ENCODE results near the gene P2RY12.

Gene P2RY12

DNA sequence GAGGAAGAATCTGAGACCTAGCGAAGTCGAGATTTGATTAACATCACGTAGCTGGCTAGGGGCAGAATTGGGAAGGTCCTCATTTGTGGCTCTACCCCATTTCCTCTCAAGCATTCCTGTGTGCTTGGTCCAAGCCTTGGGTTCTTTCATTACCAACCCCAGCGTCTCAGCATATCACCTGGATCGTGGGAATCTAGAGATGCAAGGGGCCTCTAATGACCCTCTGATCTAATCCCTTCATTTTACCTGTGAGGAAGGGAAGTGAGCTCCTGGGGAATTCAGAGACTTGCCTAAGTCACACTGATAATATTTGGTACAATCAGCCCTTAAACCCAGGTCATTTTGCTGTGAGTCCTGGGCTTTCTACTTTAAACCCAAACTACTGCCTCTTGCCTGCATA is 70.0 kb downstream of the P2RY12 start:
- no peaks in the 10 kb centered on the region for H3K4me1 ChIP-seq (ENCODE audit: control insufficient read depth in 1 of 2, insufficient read depth in 2 of 2, low read length in 2 of 2)
- no peaks in the 10 kb centered on the region for H3K27me3 ChIP-seq (ENCODE audit: control insufficient read depth in 1 of 2, insufficient read depth in 2 of 2, low read length in 2 of 2)
- H3K9me3 ChIP-seq (ENCODE audit: control insufficient read depth in 1 of 2, low read length in 2 of 2) = no peaks in the 10 kb centered on the region
- H3K9ac ChIP-seq (ENCODE audit: low read depth in 1 of 2, low read length in 2 of 2) = no peak overlapping the region
- no peak overlapping the region for H3K27ac ChIP-seq (ENCODE audit: low read depth, low read length)
- no peak overlapping the region for H3K4me3 ChIP-seq (ENCODE audit: low read depth in 1 of 2, low read length in 2 of 2)
- no peaks in the 10 kb centered on the region for H3K36me3 ChIP-seq (ENCODE audit: control insufficient read depth in 1 of 2, insufficient read depth in 2 of 2, low read length in 2 of 2)

DNA sequence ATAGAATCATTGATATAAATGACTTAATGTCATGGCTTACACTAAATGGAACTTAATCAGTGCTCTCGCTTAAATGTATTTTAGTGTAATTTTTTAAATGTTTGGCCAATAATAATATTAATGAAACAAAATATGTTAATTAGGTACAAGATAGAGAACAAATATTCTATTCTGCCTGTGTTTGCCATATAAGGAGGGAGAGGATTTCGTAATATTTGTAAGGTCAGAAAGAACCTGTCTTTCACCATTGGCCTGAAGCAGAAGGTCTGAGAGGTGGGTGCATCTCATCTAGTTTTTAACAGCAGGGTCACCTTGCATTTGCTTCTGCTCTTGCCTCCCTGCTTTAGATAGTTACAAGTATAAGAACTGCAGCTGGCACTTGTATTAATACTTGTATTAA is 70.4 kb downstream of the P2RY12 start:
- no peak overlapping the region for H3K27ac ChIP-seq (ENCODE audit: low read depth, low read length)
- no peaks in the 10 kb centered on the region for H3K27me3 ChIP-seq (ENCODE audit: control insufficient read depth in 1 of 2, insufficient read depth in 2 of 2, low read length in 2 of 2)
- no peaks in the 10 kb centered on the region for H3K4me1 ChIP-seq (ENCODE audit: control insufficient read depth in 1 of 2, insufficient read depth in 2 of 2, low read length in 2 of 2)
- no peaks in the 10 kb centered on the region for H3K36me3 ChIP-seq (ENCODE audit: control insufficient read depth in 1 of 2, insufficient read depth in 2 of 2, low read length in 2 of 2)
- H3K9me3 ChIP-seq (ENCODE audit: control insufficient read depth in 1 of 2, low read length in 2 of 2) = no peaks in the 10 kb centered on the region
- H3K4me3 ChIP-seq (ENCODE audit: low read depth in 1 of 2, low read length in 2 of 2) = no peak overlapping the region
- no peak overlapping the region for H3K9ac ChIP-seq (ENCODE audit: low read depth in 1 of 2, low read length in 2 of 2)

DNA sequence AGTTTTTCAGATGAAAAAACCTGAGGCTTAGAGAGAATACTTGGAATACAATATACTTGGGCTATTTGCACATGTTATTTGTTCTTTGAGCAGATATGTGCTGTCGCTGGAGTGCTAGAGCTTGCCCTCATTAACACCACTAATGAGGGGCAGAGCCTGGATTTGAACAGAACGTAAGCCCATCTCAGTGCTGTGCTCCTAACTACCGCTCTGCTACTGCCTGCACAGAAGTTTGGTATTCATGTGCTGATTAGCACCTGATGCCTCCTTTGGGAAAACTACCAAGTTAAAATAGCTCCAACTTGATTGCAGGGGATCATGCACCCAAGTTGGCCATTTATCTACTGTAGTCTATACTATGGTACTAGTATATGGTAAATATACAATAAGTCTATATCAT is 71.6 kb downstream of the P2RY12 start:
- H3K27ac ChIP-seq (ENCODE audit: low read depth, low read length) = no peak overlapping the region
- H3K9ac ChIP-seq (ENCODE audit: low read depth in 1 of 2, low read length in 2 of 2) = no peak overlapping the region
- H3K4me3 ChIP-seq (ENCODE audit: low read depth in 1 of 2, low read length in 2 of 2) = no peak overlapping the region
- no peaks in the 10 kb centered on the region for H3K36me3 ChIP-seq (ENCODE audit: control insufficient read depth in 1 of 2, insufficient read depth in 2 of 2, low read length in 2 of 2)
- no peaks in the 10 kb centered on the region for H3K4me1 ChIP-seq (ENCODE audit: control insufficient read depth in 1 of 2, insufficient read depth in 2 of 2, low read length in 2 of 2)
- H3K9me3 ChIP-seq (ENCODE audit: control insufficient read depth in 1 of 2, low read length in 2 of 2) = no peaks in the 10 kb centered on the region
- H3K27me3 ChIP-seq (ENCODE audit: control insufficient read depth in 1 of 2, insufficient read depth in 2 of 2, low read length in 2 of 2) = no peaks in the 10 kb centered on the region

DNA sequence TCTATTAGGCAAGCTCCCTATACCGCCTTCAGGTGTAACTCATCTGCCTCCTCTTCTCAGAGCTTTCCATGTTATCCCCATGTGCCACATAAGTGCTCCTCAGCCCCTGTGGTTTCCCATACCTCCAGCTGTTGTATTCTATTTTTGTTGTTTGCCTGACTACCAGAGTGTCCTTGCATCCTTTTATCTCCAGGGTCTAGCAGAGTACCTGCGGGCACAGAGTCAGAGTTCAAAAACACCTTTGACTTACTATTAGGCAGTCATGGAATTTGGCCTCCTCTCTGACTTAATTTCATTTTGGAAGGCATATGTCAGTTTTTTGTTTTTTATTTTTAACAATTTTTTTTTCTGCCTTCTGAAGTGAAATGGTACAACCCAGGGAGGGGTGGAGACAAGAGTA is 75.0 kb downstream of the P2RY12 start:
- Histone ChIP-seq H3K9me3 (ENCODE audit: control insufficient read depth in 1 of 2, low read length in 2 of 2) (no peaks in the 10 kb centered on the region), H3K4me3 (ENCODE audit: low read depth in 1 of 2, low read length in 2 of 2) (no peak overlapping the region), H3K36me3 (ENCODE audit: control insufficient read depth in 1 of 2, insufficient read depth in 2 of 2, low read length in 2 of 2) (no peaks in the 10 kb centered on the region), H3K9ac (ENCODE audit: low read depth in 1 of 2, low read length in 2 of 2) (no peak overlapping the region), H3K4me1 (ENCODE audit: control insufficient read depth in 1 of 2, insufficient read depth in 2 of 2, low read length in 2 of 2) (no peaks in the 10 kb centered on the region), H3K27ac (ENCODE audit: low read depth, low read length) (no peak overlapping the region), H3K27me3 (ENCODE audit: control insufficient read depth in 1 of 2, insufficient read depth in 2 of 2, low read length in 2 of 2) (no peaks in the 10 kb centered on the region)

DNA sequence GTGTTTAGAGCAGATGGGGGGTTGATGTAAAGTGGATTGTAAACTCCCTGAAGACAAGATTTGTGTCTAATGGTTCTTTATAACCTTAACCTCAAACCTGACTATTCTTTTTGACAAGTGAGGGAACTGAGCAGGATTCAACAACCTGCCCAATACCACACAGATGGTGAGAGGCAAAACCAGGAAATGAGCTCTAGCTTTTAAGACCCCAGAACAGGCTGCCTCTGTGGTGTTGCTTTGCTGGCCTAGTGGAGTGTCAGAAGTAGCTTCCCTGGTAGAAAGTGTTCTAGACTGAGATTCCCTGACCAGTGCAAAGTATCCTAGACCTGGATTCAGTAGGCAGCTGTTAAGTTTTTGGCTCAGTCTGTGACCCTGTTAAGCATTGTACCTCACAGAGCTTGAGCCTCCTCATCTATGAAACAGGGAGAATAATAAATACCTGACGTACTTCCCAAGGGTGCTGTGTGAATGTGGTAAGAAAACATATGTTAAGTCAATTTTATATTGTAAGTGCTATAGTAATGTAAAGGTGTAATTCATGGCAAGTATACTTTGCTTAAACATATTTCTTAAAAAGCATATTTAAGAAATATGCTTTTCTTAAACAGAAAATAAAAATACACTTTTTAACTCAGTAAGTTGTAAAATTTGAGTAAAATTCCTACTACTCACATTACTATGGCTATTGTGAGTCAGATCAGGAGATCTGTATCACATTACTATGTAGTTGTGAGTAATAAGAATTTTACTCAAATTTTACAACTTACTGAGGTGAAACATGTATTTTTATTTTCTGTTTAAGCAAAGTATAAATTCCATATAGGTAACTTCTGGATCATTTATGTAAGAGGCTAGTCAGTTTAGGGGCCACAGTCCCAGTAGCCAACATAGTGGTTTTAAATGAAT is 76.7 kb downstream of the P2RY12 start:
- Histone ChIP-seq H3K4me1 (ENCODE audit: control insufficient read depth in 1 of 2, insufficient read depth in 2 of 2, low read length in 2 of 2) (no peaks in the 10 kb centered on the region), H3K36me3 (ENCODE audit: control insufficient read depth in 1 of 2, insufficient read depth in 2 of 2, low read length in 2 of 2) (no peaks in the 10 kb centered on the region), H3K27me3 (ENCODE audit: control insufficient read depth in 1 of 2, insufficient read depth in 2 of 2, low read length in 2 of 2) (no peaks in the 10 kb centered on the region), H3K27ac (ENCODE audit: low read depth, low read length) (no peak overlapping the region), H3K9me3 (ENCODE audit: control insufficient read depth in 1 of 2, low read length in 2 of 2) (no peaks in the 10 kb centered on the region), H3K4me3 (ENCODE audit: low read depth in 1 of 2, low read length in 2 of 2) (no peak overlapping the region), H3K9ac (ENCODE audit: low read depth in 1 of 2, low read length in 2 of 2) (no peak overlapping the region)

DNA sequence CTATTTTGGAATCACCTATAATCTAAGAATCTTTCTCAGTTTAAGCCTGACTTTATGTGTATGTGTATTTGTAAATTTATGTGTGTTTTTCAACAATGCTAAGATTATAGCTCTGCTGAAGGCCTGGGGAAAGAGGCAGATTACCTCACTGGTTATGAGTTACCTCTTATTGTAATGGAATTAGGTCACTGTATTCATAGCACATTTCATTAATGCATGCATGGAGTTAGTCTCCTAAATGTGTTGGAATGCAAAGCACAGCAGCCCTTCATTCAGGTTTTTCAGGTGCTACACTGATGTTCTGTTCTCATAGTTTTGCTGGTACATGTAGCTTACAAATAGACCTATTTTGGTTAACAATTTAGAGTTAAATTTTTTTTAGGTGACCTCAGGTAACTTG is 77.4 kb downstream of the P2RY12 start:
- H3K27ac ChIP-seq (ENCODE audit: low read depth, low read length) = no peak overlapping the region
- H3K36me3 ChIP-seq (ENCODE audit: control insufficient read depth in 1 of 2, insufficient read depth in 2 of 2, low read length in 2 of 2) = no peaks in the 10 kb centered on the region
- H3K4me1 ChIP-seq (ENCODE audit: control insufficient read depth in 1 of 2, insufficient read depth in 2 of 2, low read length in 2 of 2) = no peaks in the 10 kb centered on the region
- no peaks in the 10 kb centered on the region for H3K9me3 ChIP-seq (ENCODE audit: control insufficient read depth in 1 of 2, low read length in 2 of 2)
- no peak overlapping the region for H3K4me3 ChIP-seq (ENCODE audit: low read depth in 1 of 2, low read length in 2 of 2)
- H3K9ac ChIP-seq (ENCODE audit: low read depth in 1 of 2, low read length in 2 of 2) = no peak overlapping the region
- H3K27me3 ChIP-seq (ENCODE audit: control insufficient read depth in 1 of 2, insufficient read depth in 2 of 2, low read length in 2 of 2) = no peaks in the 10 kb centered on the region

- H3K4me3 ChIP-seq (ENCODE audit: low read depth in 1 of 2, low read length in 2 of 2) = no peak overlapping the region
- H3K9me3 ChIP-seq (ENCODE audit: control insufficient read depth in 1 of 2, low read length in 2 of 2) = no peaks in the 10 kb centered on the region
- no peak overlapping the region for H3K27ac ChIP-seq (ENCODE audit: low read depth, low read length)
- H3K4me1 ChIP-seq (ENCODE audit: control insufficient read depth in 1 of 2, insufficient read depth in 2 of 2, low read length in 2 of 2) = no peaks in the 10 kb centered on the region
- no peaks in the 10 kb centered on the region for H3K27me3 ChIP-seq (ENCODE audit: control insufficient read depth in 1 of 2, insufficient read depth in 2 of 2, low read length in 2 of 2)
- H3K36me3 ChIP-seq (ENCODE audit: control insufficient read depth in 1 of 2, insufficient read depth in 2 of 2, low read length in 2 of 2) = no peaks in the 10 kb centered on the region
- no peak overlapping the region for H3K9ac ChIP-seq (ENCODE audit: low read depth in 1 of 2, low read length in 2 of 2)
Observed at GRCh38 chr3:151306168-151306810, 78.3 kb downstream of the P2RY12 start.

DNA sequence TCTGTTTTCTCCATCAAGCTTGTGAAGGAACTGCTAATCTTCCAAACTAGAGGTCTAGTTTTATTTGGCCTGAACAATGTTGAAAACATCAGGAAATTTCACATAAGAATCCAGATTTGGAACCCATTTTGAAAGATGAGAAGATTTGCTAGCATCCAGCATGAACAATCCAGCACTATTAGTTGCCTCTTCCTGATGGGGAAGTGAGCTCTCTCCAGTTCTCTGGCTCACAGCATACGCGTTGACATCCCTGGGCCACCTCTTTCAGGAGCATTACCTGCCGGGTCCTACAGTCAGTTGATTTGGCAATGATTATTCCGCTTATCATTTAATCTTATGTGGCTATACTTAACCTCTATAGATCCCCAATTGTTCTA is 78.8 kb downstream of the P2RY12 start:
- Histone ChIP-seq H3K27me3 (ENCODE audit: control insufficient read depth in 1 of 2, insufficient read depth in 2 of 2, low read length in 2 of 2) (no peaks in the 10 kb centered on the region), H3K9me3 (ENCODE audit: control insufficient read depth in 1 of 2, low read length in 2 of 2) (no peaks in the 10 kb centered on the region), H3K36me3 (ENCODE audit: control insufficient read depth in 1 of 2, insufficient read depth in 2 of 2, low read length in 2 of 2) (no peaks in the 10 kb centered on the region), H3K4me1 (ENCODE audit: control insufficient read depth in 1 of 2, insufficient read depth in 2 of 2, low read length in 2 of 2) (no peaks in the 10 kb centered on the region), H3K4me3 (ENCODE audit: low read depth in 1 of 2, low read length in 2 of 2) (no peak overlapping the region), H3K9ac (ENCODE audit: low read depth in 1 of 2, low read length in 2 of 2) (no peak overlapping the region), H3K27ac (ENCODE audit: low read depth, low read length) (no peak overlapping the region)

DNA sequence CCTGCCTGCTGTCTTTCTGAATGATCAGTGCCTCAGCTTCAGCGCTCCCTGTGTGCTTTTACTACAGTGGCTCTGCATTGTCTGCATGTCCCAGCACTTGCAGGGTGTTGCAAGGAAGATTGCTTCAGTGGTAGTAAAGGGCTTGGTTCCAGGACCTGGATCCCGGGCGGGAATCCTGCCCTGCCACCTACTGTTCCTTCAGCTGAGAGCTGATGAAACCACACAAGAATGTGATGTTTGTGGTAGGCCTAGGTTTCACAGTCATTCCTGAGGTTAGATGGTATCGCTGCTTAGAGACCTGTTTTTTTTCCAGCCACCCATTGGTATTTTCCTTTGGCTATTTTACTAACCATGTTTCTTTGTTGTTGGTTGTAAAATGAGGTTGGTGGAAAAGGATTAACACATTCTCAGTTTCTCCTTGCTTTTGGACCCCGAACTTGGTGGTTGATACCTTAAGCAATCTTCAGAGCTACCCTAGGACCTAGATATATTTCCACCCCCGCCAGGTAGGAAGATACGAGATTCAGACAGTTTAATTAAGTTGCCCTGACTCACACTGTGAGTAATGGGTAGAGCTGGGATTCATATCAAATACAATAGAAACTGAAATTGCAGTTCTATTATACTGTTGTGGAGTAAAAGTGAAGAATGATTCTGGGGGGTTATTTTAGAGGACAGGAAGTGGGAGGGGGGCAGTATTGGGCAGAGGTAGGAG is 79.3 kb downstream of the P2RY12 start:
- Histone ChIP-seq H3K4me1 (ENCODE audit: control insufficient read depth in 1 of 2, insufficient read depth in 2 of 2, low read length in 2 of 2) (no peaks in the 10 kb centered on the region), H3K9ac (ENCODE audit: low read depth in 1 of 2, low read length in 2 of 2) (no peak overlapping the region), H3K27ac (ENCODE audit: low read depth, low read length) (no peak overlapping the region)

GRCh38 chr3:151303751-151304150 is 80.8 kb downstream of the P2RY12 start:
- no peak overlapping the region for H3K4me3 ChIP-seq (ENCODE audit: low read depth in 1 of 2, low read length in 2 of 2)
- H3K27me3 ChIP-seq (ENCODE audit: control insufficient read depth in 1 of 2, insufficient read depth in 2 of 2, low read length in 2 of 2) = no peaks in the 10 kb centered on the region
- no peaks in the 10 kb centered on the region for H3K9me3 ChIP-seq (ENCODE audit: control insufficient read depth in 1 of 2, low read length in 2 of 2)
- H3K4me1 ChIP-seq (ENCODE audit: control insufficient read depth in 1 of 2, insufficient read depth in 2 of 2, low read length in 2 of 2) = no peaks in the 10 kb centered on the region
- no peak overlapping the region for H3K27ac ChIP-seq (ENCODE audit: low read depth, low read length)
- H3K9ac ChIP-seq (ENCODE audit: low read depth in 1 of 2, low read length in 2 of 2) = no peak overlapping the region
- no peaks in the 10 kb centered on the region for H3K36me3 ChIP-seq (ENCODE audit: control insufficient read depth in 1 of 2, insufficient read depth in 2 of 2, low read length in 2 of 2)

More for the DNA sequence above, 79.3 kb downstream of the P2RY12 start:
- Histone ChIP-seq H3K4me3 (ENCODE audit: low read depth in 1 of 2, low read length in 2 of 2) (no peak overlapping the region), H3K36me3 (ENCODE audit: control insufficient read depth in 1 of 2, insufficient read depth in 2 of 2, low read length in 2 of 2) (no peaks in the 10 kb centered on the region), H3K27me3 (ENCODE audit: control insufficient read depth in 1 of 2, insufficient read depth in 2 of 2, low read length in 2 of 2) (no peaks in the 10 kb centered on the region), H3K9me3 (ENCODE audit: control insufficient read depth in 1 of 2, low read length in 2 of 2) (no peaks in the 10 kb centered on the region)

Measured in duodenal mucosa (tissue), 2 donors.